ENCODE data around the gene RNASEH2B.

DNA sequence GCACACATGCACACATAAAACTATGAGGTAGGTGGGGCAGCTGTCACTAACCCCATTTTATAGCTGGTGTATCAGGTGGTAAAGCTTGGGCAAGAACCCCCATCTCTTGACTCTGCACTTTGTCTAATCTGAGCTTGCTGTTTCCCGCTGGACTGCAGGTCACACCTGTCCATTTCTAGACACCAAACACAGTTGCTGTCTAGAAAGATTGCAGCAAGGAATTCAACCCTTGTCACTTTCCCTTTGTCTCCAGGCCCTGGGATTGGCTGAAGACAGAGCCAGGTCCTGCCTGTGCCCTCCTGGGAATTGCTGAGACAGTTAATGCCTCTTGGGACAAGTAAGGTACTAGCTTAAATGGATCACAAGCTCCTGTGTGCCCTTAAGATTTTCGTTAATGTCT lies 83.8 kb downstream of the RNASEH2B start:
- no peak for TF ChIP-seq ZNF274 (IDR thresholded peaks at IDR 0.05; ENCODE audit: low read depth, low read length)
- TF ChIP-seq YY1 (IDR thresholded peaks at IDR 0.05; ENCODE audit: insufficient read depth, insufficient read length): no peak
- TF ChIP-seq SUZ12 (IDR thresholded peaks at IDR 0.05; ENCODE audit: extremely low read depth, insufficient read depth, insufficient read length): no peak
